Epidermal melanocyte (primary cell): ENCODE results near the gene DYNLRB1.

ENCODE experiments used
- DNase-seq: peaks from one replicate; pipeline ENCODE4 v3.0.0; 2011; ENCODE audit warnings: low spot score; ENCODE audit not compliant: insufficient read length

Gene DYNLRB1

GRCh38 chr20:34534391-34535165 is 18.4 kb downstream of the DYNLRB1 start:
- DNase-seq, result no peak

GRCh38 chr20:34535301-34535840 is 19.1 kb downstream of the DYNLRB1 start:
- DNase-seq, result no peak

- DNase-seq, result no peak
Observed at GRCh38 chr20:34535857-34536256, 19.6 kb downstream of the DYNLRB1 start.

GRCh38 chr20:34536798-34537394 is 20.7 kb downstream of the DYNLRB1 start:
- no peak for DNase-seq

GRCh38 chr20:34537651-34538050 is 21.4 kb downstream of the DYNLRB1 start:
- DNase-seq, result no peak

- DNase-seq, result peak; percentile 49
Observed at GRCh38 chr20:34538671-34539123, 22.5 kb downstream of the DYNLRB1 start.

- no peak for DNase-seq
Observed at GRCh38 chr20:34539756-34540155, 23.5 kb downstream of the DYNLRB1 start.

- DNase-seq, result no peak
Observed at GRCh38 chr20:34540596-34541263, 24.5 kb downstream of the DYNLRB1 start.

- DNase-seq, result no peak
Observed at GRCh38 chr20:34541264-34541901, 25.2 kb downstream of the DYNLRB1 start.

GRCh38 chr20:34541917-34542316 is 25.7 kb downstream of the DYNLRB1 start:
- no peak for DNase-seq

GRCh38 chr20:34542439-34542838 is 26.2 kb downstream of the DYNLRB1 start:
- no peak for DNase-seq

- DNase-seq, result no peak
Observed at GRCh38 chr20:34543463-34544056, 27.3 kb downstream of the DYNLRB1 start.

- no peak for DNase-seq
Observed at GRCh38 chr20:34544109-34544796, 28.0 kb downstream of the DYNLRB1 start.

GRCh38 chr20:34546751-34547181 is 30.5 kb downstream of the DYNLRB1 start:
- no peak for DNase-seq

GRCh38 chr20:34547844-34548613 is 31.8 kb downstream of the DYNLRB1 start:
- no peak for DNase-seq

GRCh38 chr20:34549291-34549928 is 33.2 kb downstream of the DYNLRB1 start:
- no peak for DNase-seq

GRCh38 chr20:34549929-34550305 is 33.7 kb downstream of the DYNLRB1 start:
- no peak for DNase-seq

GRCh38 chr20:34552569-34552968 is 36.3 kb downstream of the DYNLRB1 start:
- DNase-seq, result no peak

GRCh38 chr20:34553366-34553867 is 37.2 kb downstream of the DYNLRB1 start:
- DNase-seq, result no peak
